ENCODE results near the gene MTTP.

MTTP gene

DNA sequence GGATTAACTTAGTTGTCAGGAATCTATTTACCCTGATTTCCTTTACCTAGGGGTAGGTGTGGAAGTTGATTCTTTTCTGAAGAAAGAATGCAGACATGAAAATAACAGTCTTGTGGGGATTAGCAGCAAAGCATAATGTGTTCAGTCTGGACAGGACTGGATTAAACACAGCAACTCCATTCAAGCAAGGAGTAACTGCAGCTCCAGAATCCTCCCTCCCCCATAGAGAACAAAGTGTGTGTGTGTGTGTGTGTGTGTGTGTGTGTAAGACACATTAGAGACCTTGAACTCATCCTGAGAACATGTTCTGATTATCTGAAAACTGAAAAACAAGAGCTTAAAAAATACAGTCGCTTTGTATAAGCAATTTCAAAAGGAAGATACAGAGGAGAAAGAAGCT, 73.7 kb downstream of the MTTP start:
- no peak for DNase-seq (ENCODE audit: extremely low read depth, low read depth)
- TF ChIP-seq, protein P1, sequence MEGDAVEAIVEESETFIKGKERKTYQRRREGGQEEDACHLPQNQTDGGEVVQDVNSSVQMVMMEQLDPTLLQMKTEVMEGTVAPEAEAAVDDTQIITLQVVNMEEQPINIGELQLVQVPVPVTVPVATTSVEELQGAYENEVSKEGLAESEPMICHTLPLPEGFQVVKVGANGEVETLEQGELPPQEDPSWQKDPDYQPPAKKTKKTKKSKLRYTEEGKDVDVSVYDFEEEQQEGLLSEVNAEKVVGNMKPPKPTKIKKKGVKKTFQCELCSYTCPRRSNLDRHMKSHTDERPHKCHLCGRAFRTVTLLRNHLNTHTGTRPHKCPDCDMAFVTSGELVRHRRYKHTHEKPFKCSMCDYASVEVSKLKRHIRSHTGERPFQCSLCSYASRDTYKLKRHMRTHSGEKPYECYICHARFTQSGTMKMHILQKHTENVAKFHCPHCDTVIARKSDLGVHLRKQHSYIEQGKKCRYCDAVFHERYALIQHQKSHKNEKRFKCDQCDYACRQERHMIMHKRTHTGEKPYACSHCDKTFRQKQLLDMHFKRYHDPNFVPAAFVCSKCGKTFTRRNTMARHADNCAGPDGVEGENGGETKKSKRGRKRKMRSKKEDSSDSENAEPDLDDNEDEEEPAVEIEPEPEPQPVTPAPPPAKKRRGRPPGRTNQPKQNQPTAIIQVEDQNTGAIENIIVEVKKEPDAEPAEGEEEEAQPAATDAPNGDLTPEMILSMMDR (IDR thresholded peaks at IDR 0.05; ENCODE audit: low read depth, low read length) = no peak

DNA sequence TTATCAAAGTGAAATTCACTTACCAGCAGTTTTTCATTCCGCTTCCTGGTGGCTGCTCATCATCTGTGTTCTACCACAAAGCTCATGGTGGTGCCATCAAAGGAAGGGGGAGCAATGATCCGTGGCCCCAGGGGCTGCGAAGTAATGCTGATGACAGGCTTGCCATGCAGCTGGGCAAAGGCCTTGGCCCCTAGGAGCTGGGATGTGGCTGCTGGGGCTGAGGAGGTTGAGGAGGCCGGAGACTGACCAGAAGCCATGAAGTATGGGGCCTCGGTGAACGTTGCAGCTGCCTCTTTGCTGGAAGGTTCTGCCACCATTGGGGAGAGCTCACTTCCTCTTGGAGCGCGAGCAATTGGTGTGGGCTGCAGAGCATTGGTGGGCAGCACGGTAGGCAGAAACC, 74.6 kb downstream of the MTTP start:
- TF ChIP-seq, protein P1 (IDR thresholded peaks at IDR 0.05; ENCODE audit: low read depth, low read length) = no peak
- DNase-seq (ENCODE audit: extremely low read depth, low read depth) = no peak

DNA sequence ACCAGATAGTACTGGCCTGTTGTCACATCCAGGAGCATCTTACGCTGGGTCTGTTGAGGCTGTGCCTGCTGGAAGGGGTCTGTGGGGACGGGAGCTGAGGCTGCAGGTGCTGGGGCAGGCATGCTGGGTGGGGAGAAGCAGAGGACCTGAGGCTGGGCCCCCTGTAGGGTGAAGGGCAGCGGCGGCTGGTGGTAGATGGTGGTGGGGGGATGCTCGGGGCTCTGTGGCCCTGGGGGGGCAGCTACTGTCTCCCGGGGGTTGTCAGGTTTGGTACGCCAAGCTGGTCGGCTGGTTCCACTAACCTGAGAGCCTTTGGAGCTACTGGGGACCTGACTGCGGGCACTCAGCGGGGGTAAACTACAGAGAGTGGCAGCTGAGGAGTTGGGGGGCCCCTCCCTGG, 75.2 kb downstream of the MTTP start:
- DNase-seq (ENCODE audit: extremely low read depth, low read depth) = no peak
- TF ChIP-seq, protein P1 (IDR thresholded peaks at IDR 0.05; ENCODE audit: low read depth, low read length) = no peak

DNA sequence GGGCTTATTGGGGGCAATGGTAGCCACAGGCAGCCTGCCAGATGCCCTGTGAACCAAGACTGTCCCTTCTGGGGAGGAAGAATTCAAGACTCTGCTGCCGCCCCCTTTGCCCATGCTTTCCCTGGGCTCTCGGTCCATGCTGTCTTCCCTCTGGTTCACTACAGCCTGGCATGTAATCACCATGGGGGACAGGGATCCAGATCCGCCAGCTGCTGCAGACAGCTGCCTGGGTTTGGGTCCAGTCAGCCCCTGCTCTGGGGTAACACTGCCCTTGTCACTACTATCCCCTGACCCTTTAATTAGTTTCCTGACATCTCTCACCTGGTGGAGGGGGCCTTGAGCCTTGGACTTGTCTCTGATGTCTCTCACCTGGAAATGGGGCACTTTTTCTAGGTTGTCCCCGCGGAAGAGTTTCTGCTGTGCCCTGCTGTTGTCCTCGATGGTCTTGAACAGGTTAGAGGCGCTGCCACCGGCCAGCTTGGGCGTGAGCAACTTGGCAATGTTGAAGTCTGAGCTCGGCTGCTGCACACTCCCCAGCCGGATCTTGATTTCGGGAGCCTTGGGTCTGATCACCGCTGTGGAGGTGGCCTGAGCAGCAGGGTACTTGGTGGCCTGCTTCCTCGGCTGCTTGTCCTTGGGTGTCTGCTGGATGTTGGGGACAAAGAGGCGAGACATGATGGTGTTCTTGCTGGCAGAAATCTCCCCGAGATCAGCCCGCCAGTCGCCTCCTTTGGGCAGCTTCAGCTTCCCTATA, 76.6 kb downstream of the MTTP start:
- no peak for DNase-seq (ENCODE audit: extremely low read depth, low read depth)
- TF ChIP-seq, protein P1 (IDR thresholded peaks at IDR 0.05; ENCODE audit: low read depth, low read length) = no peak

DNA sequence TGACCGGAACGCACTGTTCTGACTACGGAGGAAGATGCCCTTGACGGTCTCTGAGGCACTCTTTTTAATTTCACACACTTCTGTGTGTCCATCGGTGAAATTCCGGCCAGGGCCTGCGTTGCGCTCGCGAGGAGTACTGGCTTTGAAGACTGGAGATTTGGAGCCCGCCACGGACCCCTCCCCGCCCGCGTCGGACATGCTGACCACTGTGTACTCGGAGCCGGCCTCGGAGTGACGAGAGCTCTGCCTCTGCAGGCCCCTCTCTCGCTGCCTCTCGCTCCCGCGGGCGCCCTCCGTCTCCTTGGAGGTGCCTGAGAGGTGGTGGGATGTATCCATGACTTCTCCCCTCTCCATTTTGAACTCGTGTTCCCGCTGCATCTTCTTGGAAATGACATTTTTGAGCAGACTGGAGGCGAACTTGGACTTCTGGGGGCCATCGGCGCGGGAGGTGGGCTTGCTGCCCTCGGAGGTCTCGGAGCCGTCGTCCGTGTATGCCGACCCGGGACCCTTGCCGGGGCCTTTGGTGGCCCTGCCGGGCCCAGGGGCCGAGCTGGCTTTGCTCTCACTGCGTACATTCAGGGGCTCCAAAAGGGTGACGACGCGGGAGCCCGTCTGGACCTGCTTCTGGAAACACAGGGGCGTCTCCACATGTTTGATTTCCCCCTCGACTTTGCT, 77.3 kb downstream of the MTTP start:
- TF ChIP-seq, protein P1 (IDR thresholded peaks at IDR 0.05; ENCODE audit: low read depth, low read length) = no peak

DNA sequence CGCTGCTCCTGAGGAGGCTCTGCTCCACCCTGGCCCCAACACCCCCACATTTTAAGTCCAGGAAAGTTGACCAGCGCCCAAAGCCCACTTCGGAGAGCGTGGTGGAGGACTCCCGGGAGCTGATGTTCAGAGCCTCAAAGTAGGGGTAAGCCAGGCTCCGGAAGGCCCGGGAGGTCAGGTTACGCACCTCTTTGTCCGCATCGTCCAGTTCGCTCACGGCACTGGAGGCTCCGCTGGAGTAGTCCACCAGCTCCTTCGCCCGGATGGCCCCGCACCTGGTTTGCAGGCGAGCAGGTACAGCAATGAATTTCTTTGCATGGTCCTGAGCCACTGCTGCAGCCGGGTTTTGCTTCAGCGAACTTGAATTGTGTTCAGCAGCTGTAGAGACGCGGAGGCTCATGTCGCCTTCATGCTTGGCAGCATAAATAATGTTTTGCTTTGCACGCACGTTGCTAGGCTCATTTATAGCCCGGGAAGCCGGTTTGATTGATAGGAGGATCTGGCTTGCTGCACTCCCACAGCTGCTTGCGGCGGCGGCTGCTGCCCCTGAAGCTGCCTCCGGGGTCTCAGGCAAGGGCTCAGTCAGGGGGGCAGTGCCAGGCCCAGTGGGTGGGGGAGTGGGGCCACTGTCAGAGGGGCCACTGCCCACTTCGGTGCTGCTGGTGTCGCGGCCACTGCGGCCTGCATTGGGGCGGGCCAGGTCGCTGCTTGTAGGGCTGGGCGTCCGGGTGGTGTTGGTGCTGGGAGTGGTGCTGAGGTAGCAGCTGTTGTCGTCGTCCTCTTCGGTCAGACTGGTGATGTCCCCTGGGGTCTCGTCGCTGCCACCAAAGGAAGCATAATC, 78.2 kb downstream of the MTTP start:
- DNase-seq (ENCODE audit: extremely low read depth, low read depth) = no peak
- TF ChIP-seq, protein P1 (IDR thresholded peaks at IDR 0.05; ENCODE audit: low read depth, low read length) = no peak

More for the DNA sequence above, 77.3 kb downstream of the MTTP start:
- DNase-seq (ENCODE audit: extremely low read depth, low read depth) = no peak
